Mucosa of gallbladder (tissue), 1 donor: ENCODE measurements around the gene MYZAP. TPM values are rescaled to one million over a fixed set of nuclear protein-coding genes. Genes with fewer than 3 reads are reported as not detected.

Experiments used
- total RNA-seq: library from RNA; stranded (reverse); gene quantifications from one replicate; pipeline ENCODE4 v1.2.1, GENCODE V29; 2021
- donor health status: DM: no; HTN: no; CAD: no.

Gene MYZAP
- total RNA-seq, 1 donor from 2014 or later = 8.2 TPM

Other genes starting within 250 kb of the MYZAP start
- gene CGNL1, start 215.4 kb upstream of the MYZAP start, total RNA-seq = 7.9 TPM
- gene POLR2M, start 114.8 kb downstream of the MYZAP start, total RNA-seq = 95.9 TPM